ENCODE measurements around the gene KSR2. TPM values are rescaled to one million over a fixed set of nuclear protein-coding genes. Genes with fewer than 3 reads are reported as not detected.

The KSR2 gene
- total RNA-seq, 1 donor from 2014 or later, result not detected

GRCh38 chr12:117589021-117589420 lies 379.8 kb downstream of the KSR2 start:
- DNase-seq (ENCODE audit: low read depth), result no peak
- Histone ChIP-seq H3K27me3 (ENCODE audit: control insufficient read depth, insufficient read depth, low read length) (no peaks in the 10 kb centered on the region), H3K4me3 (ENCODE audit: low read depth, low read length) (no peak overlapping the region), H3K36me3 (ENCODE audit: control insufficient read depth, insufficient read depth, low read length) (no peaks in the 10 kb centered on the region)
- no peak for FAIRE-seq
- no peak for TF ChIP-seq CTCF (IDR thresholded peaks at IDR 0.05; ENCODE audit: insufficient read depth, low read length, severe bottlenecking)

- peak; percentile 14 for DNase-seq (ENCODE audit: low read depth)
- peak; percentile 81 for FAIRE-seq
Observed at GRCh38 chr12:117587631-117588287, 381.0 kb downstream of the KSR2 start.

GRCh38 chr12:117583677-117584225 lies 385.0 kb downstream of the KSR2 start:
- Histone ChIP-seq H3K27me3 (ENCODE audit: control insufficient read depth, insufficient read depth, low read length) (no peaks in the 10 kb centered on the region), H3K36me3 (ENCODE audit: control insufficient read depth, insufficient read depth, low read length) (no peaks in the 10 kb centered on the region), H3K4me3 (ENCODE audit: low read depth, low read length) (no peak overlapping the region)
- FAIRE-seq, result no peak
- TF ChIP-seq CTCF (IDR thresholded peaks at IDR 0.05; ENCODE audit: insufficient read depth, low read length, severe bottlenecking), result no peak
- no peak for DNase-seq (ENCODE audit: low read depth)

More at GRCh38 chr12:117587631-117588287, 381.0 kb downstream of the KSR2 start:
- TF ChIP-seq CTCF (IDR thresholded peaks at IDR 0.05; ENCODE audit: insufficient read depth, low read length, severe bottlenecking), result peak; percentile 86
- no peaks in the 10 kb centered on the region for H3K27me3 ChIP-seq (ENCODE audit: control insufficient read depth, insufficient read depth, low read length)
- no peak overlapping the region for H3K4me3 ChIP-seq (ENCODE audit: low read depth, low read length)
- H3K36me3 ChIP-seq (ENCODE audit: control insufficient read depth, insufficient read depth, low read length), result no peaks in the 10 kb centered on the region

GRCh38 chr12:117583092-117583491 lies 385.7 kb downstream of the KSR2 start:
- FAIRE-seq (no peak), DNase-seq (ENCODE audit: low read depth) (no peak)
- H3K4me3 ChIP-seq (ENCODE audit: low read depth, low read length), result no peak overlapping the region
- no peaks in the 10 kb centered on the region for H3K36me3 ChIP-seq (ENCODE audit: control insufficient read depth, insufficient read depth, low read length)
- H3K27me3 ChIP-seq (ENCODE audit: control insufficient read depth, insufficient read depth, low read length), result no peaks in the 10 kb centered on the region
- TF ChIP-seq CTCF (IDR thresholded peaks at IDR 0.05; ENCODE audit: insufficient read depth, low read length, severe bottlenecking), result no peak

GRCh38 chr12:117582135-117582784 lies 386.5 kb downstream of the KSR2 start:
- no peak for TF ChIP-seq CTCF (IDR thresholded peaks at IDR 0.05; ENCODE audit: insufficient read depth, low read length, severe bottlenecking)
- DNase-seq (ENCODE audit: low read depth) (no peak), FAIRE-seq (no peak)
- Histone ChIP-seq H3K36me3 (ENCODE audit: control insufficient read depth, insufficient read depth, low read length) (no peaks in the 10 kb centered on the region), H3K27me3 (ENCODE audit: control insufficient read depth, insufficient read depth, low read length) (no peaks in the 10 kb centered on the region), H3K4me3 (ENCODE audit: low read depth, low read length) (no peak overlapping the region)
